Inferior parietal cortex (tissue), 1 donor: ENCODE results near the gene ERCC5.
A peak's percentile ranks its signal among the peaks of the same experiment; 100 is the strongest.

Experiments used
- DNase-seq: peaks from one replicate; pipeline ENCODE4 v3.0.0-alpha.2; 2016; ENCODE audit errors: extremely low spot score

The ERCC5 gene

GRCh38 chr13:102881819-102882686 lies 36.2 kb downstream of the ERCC5 start:
- DNase-seq, result no peak

- DNase-seq, result no peak
Measured at GRCh38 chr13:102892503-102892902, 46.7 kb downstream of the ERCC5 start.

- DNase-seq, result no peak
Measured at GRCh38 chr13:102897371-102898138, 51.7 kb downstream of the ERCC5 start.

- DNase-seq, result no peak
Measured at GRCh38 chr13:102900193-102900608, 54.4 kb downstream of the ERCC5 start.

GRCh38 chr13:102901056-102901455 lies 55.2 kb downstream of the ERCC5 start:
- no peak for DNase-seq

GRCh38 chr13:102901615-102902305 lies 55.9 kb downstream of the ERCC5 start:
- DNase-seq, result no peak

- DNase-seq, result no peak
Measured at GRCh38 chr13:102902789-102903347, 57.0 kb downstream of the ERCC5 start.

GRCh38 chr13:102903659-102904407 lies 58.0 kb downstream of the ERCC5 start:
- peak; percentile 50 for DNase-seq

- no peak for DNase-seq
Measured at GRCh38 chr13:102904408-102904862, 58.6 kb downstream of the ERCC5 start.

GRCh38 chr13:102905905-102906771 lies 60.3 kb downstream of the ERCC5 start:
- DNase-seq, result no peak

- no peak for DNase-seq
Measured at GRCh38 chr13:102907016-102907756, 61.4 kb downstream of the ERCC5 start.

- DNase-seq, result no peak
Measured at GRCh38 chr13:102907886-102908515, 62.2 kb downstream of the ERCC5 start.

GRCh38 chr13:102909971-102910370 lies 64.1 kb downstream of the ERCC5 start:
- DNase-seq, result no peak

- no peak for DNase-seq
Measured at GRCh38 chr13:102911336-102911735, 65.5 kb downstream of the ERCC5 start.

- DNase-seq, result no peak
Measured at GRCh38 chr13:102912599-102912998, 66.8 kb downstream of the ERCC5 start.

- peak; percentile 32 for DNase-seq
Measured at GRCh38 chr13:102913914-102914313, 68.1 kb downstream of the ERCC5 start.

GRCh38 chr13:102914339-102914930 lies 68.6 kb downstream of the ERCC5 start:
- no peak for DNase-seq

- no peak for DNase-seq
Measured at GRCh38 chr13:102915393-102915930, 69.6 kb downstream of the ERCC5 start.
